Forelimb muscle (tissue), 1 donor: ENCODE results near the gene SP6. TPM values are rescaled to one million over a fixed set of nuclear protein-coding genes. Genes with fewer than 3 reads are reported as not detected.

Source experiments
- DNase-seq: peaks from one replicate; pipeline ENCODE4 v3.0.0-alpha.2; 2013; ENCODE audit warnings: low read depth
- polyA plus RNA-seq: library from polyadenylated mRNA; unstranded; fragments of 120-200 nt; gene quantifications from one replicate; pipeline ENCODE4 v1.2.1, GENCODE V29; 2013; ENCODE audit not compliant: insufficient read length

SP6 gene
- polyA plus RNA-seq, 1 donor = 1.0 TPM

GRCh38 chr17:47812146-47812920, 38.6 kb downstream of the SP6 start:
- DNase-seq = no peak

DNA sequence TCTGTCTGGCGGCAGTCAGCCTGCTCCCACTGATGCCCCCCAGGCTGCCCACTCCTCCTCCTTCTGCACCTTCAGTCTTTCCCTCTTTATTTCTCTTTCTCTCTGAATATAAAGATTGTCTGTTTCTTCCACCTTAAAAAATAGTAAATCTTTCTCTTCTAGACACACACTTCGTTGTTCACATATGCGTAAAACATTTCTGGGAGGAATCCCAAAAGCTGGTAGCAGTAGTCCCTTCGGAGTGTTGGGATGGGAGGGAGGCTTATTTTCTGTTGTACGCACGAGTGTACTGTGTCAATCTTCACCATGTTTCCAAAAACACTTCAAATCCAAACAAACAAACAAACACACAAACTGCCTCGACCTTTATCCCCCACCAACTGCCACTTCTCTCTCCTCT, 39.3 kb downstream of the SP6 start:
- DNase-seq = no peak

- DNase-seq = no peak
Measured at GRCh38 chr17:47810901-47811635, 39.9 kb downstream of the SP6 start.

- no peak for DNase-seq
Measured at GRCh38 chr17:47810200-47810821, 40.7 kb downstream of the SP6 start.

GRCh38 chr17:47808830-47809480, 42.0 kb downstream of the SP6 start:
- DNase-seq = no peak

DNA sequence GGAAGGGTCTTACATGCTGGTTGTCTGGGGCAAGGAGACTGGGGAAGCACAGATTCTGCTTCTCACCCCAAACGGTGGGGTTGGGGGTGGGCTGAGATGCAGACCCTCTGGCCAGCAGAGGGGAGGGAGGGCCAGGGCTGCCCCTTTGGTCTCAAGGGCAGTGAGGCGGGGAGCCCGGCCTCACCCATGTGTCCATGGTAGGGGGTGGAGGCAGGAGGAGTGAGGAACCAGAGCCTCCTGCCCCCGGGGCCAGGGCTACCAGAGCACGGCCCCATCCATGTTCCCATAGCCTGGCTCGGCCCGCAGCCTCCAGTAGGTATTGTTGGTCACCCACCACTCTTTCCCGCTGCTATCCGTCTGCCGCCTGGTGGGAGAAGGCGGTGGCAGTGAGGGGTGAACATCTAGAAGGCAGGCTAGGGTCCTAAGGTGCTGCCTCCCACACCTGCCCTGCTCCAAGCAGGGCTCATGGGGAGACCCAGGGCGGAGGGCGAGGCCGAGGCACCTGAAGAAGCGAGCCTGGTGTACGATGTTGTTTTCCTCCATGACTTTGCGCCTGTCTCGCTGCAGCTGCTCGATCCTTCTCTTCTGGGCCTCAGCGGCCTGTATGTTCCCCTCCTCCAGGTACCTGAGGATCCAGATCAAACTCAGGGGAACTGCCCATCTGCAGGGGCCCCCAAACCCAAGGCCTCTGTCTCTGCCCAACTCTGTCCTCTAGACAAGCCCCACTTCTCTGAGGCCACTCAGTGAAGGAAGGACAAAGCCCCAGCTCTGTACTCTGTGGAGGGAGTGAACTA, 42.7 kb downstream of the SP6 start:
- DNase-seq = no peak

DNA sequence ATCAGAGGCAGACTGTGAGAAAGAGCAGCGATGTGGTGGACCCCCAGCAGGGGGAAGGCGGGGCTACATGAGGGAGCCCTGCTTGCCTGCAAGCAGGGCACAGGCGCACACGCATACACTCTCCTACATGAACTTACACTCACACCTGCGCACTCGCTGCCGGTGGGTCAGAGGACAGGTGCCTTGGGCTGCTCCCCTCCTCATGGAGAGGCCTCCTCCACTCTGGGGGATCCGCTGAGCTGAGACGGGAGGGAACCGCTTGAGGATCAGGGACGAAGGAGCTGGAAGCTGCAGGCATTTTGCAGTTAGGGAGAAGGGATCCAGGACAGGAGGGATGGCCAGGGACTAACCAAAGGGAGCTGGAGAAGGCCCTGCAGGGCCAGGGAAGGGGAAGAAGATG, 43.5 kb downstream of the SP6 start:
- DNase-seq = no peak

DNA sequence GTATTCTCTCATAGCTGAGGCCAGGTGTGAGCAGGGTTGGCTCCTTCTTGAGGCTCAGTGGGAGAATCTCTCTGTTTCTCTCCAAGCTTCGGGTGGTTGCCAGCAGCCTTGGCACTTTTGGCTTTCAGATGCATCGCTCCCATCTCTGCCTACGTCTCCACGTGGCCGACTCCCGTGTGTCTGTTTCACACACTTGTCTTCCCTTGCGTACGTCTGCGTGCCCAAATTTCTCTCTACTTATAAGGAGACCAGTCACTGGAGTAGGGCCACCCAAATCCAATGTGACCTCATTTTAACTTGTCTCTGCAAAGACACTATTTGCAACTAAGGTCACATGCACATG, 44.1 kb downstream of the SP6 start:
- no peak for DNase-seq

- no peak for DNase-seq
Measured at GRCh38 chr17:47806026-47806912, 44.7 kb downstream of the SP6 start.

DNA sequence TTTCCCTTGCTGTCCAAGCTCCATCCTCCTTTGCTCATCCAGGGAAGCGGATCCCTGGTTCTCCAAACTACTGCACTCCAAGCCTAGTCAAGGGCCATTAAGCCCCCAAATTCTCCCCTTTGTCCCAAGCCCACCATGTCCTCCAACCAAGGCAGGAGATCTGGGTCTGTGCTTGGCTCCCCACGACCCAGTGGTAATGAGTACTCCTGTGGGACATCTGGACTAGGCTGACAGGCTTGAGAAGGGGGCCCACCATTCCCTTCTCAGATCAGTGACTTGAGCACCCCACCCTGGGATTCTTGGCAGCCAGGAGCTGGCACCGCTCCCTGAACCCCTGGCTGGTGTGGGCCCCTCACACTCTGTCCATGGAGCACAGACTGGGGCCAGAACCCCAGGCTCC, 46.5 kb downstream of the SP6 start:
- no peak for DNase-seq

DNA sequence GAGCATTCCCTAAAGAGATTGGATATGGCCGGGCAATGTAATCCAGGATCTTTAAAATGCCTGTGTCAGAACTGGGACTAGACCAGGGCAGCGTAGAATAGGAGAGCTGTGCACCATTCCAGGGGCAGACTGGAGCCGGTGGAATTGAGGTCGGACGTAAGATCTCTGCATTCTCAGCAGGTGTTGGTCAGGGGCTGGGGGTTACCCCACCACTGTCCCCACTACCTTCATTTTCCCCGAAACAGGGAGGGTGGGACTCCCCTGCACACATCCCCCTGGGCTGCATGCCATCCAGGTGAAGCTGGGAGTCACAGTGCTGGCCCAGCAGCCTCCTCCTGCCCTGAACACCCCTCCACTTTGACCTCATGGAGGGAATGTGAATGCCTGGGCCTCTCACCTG, 47.2 kb downstream of the SP6 start:
- DNase-seq = no peak

GRCh38 chr17:47803201-47803600, 47.8 kb downstream of the SP6 start:
- no peak for DNase-seq

DNA sequence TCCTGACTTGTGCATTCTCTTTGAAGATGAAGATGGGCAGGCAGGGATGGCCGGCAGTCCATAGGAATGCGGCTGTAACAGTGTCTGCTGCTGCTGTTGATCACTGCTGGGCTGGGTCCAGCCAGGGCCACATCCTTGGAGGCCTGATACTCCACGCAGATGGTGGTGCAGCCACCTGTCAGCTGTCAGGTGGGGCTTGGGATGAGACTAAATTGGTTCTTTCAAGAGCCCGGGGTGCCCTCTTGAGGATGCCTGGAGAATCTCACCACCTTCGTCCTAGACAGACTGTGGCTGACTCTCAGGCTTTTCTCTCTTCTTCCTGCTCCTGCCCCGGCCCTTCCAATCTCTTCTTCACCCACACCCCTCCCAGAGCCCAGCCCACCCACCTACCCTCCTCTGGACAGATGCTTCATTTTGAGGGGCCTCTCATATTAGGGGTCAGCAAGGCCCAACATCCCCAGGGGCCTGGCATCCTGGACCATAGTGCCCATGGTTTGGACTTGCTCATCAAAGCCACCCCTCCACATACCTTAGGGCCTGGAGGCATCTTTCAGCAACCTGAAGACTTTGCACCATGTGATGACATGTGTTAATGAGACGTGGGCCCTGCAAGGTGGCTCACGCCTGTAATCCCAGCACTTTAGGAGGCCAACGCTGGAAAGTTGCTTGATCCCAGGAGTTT, 48.5 kb downstream of the SP6 start:
- DNase-seq = no peak

DNA sequence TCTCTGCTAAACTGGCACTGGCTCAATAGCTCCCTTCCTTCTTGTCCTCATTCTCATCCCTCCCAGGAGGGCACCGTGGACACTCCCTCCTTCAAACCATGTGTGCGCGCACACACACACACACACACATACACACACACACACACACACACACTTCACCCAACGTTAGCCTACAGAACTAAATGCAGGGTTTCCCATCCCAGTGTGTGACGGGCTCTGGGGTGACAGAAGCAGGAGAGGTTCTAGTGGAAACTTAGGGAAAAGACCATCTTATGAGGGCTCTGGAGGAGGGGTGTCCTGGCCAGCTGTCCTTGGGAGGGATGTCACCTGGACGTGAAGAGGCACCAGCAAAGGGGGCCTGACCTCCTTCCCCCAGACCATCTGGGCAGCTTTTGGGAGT, 49.1 kb downstream of the SP6 start:
- DNase-seq = no peak

DNA sequence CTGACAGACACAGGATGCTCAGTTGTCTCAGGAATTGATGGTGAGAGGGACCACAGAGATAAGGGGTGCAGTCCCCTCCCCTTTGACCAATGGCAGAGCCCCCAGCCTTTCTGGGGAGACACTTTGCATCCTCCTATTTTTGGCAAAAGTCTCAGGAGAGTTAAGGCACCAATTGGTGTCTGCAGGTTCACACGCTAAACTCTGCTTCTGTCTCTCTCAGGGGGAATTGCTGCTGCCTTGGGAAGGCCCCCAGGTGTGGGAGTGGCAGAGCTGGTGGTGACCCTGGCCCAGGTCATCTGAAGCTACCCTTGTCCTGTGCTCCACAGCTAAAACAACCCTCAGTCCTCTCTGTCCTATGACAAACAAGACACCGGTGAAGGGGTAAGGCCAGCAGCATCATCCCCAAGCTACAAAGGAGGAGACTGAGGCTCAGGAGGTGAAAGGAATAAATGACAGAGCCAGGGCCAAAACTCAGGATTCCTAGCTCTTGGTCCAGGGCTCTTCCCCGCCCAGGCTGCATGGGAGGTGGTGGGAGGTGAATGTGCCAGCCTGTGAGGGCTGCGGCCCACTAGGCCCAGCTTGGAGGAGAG, 49.7 kb downstream of the SP6 start:
- DNase-seq = no peak

DNA sequence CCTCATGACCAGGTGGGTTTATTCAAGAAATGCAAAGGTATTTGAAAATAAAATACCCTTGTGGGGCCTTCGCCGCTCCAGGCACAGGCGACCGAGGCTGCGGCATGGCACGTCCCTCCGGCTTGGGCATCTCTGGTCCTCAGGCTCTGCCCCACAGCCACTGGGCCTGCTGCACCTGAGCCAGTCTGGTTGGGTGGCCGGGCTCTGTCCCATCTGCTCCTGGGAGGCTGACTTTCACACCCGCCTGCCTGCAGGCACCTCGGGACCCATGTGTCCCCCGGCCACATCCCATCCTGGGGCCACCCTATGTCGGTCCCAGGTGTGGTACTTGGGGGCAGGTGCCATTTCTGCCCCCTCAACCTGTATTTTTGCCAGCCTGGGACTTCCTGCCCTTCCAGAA, 50.3 kb downstream of the SP6 start:
- no peak for DNase-seq

DNA sequence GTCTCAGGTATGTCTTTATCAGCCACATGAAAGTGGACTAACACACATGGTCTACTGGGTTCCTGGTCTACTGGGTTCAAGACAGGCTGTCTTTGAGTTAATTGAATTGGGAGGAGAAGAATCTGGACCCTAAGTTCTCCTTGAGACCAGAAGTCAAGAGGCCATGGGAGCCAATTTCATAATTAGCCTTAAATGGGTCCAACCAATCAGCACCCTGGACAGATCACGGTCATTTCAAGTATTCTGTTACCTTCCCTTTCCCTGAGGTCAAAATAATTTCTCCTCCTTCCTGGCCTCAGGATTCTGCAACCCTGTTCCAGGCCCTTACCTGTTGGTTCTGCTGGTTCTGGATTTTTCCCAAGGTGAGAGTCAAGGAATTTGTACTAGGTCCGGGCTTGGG, 53.2 kb downstream of the SP6 start:
- no peak for DNase-seq
